ES-I3 (cell line): ENCODE data around the gene DLG2.

Source experiments
- H3K36me3 ChIP-seq: 2 replicates; pipeline ENCODE4 v1.6.1; 2013; ENCODE audit warnings: mild to moderate bottlenecking, low read length, control low read depth, moderate library complexity; ENCODE audit not compliant: insufficient read depth
- H3K4me1 ChIP-seq: 2 replicates; pipeline ENCODE4 v1.6.1; 2013; ENCODE audit warnings: mild to moderate bottlenecking, control low read depth, low read length; ENCODE audit not compliant: insufficient read depth
- H3K9ac ChIP-seq: 2 replicates; pipeline ENCODE4 v1.6.1; 2013; ENCODE audit warnings: low read depth, mild to moderate bottlenecking, low read length, moderate library complexity
- H3K9me3 ChIP-seq: 2 replicates; pipeline ENCODE4 v1.6.1; 2013; ENCODE audit warnings: mild to moderate bottlenecking, low read length, moderate library complexity; ENCODE audit not compliant: control insufficient read depth, insufficient read depth

DLG2 gene

DNA sequence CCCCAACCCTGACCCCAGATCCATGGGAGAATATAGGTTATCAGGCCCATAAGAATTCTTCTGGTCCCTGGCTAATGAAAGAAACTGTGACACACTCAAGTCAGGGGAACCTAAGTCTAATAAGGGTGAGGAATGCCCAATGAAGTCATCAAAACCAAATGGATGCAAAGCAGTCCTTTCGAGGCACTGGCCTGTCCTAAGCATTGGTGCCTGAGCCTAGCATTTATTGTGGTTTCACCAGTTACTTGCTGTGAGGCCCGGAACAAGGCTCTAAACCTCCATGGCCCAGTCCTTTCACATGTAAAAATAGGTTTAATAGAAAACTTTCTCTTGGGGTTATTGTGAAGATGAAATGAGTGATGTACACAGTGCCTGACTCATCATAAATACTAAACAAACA lies 712.6 kb downstream of the DLG2 start:
- no peaks in the 10 kb centered on the region for H3K9me3 ChIP-seq
- H3K36me3 ChIP-seq: no peaks in the 10 kb centered on the region

DNA sequence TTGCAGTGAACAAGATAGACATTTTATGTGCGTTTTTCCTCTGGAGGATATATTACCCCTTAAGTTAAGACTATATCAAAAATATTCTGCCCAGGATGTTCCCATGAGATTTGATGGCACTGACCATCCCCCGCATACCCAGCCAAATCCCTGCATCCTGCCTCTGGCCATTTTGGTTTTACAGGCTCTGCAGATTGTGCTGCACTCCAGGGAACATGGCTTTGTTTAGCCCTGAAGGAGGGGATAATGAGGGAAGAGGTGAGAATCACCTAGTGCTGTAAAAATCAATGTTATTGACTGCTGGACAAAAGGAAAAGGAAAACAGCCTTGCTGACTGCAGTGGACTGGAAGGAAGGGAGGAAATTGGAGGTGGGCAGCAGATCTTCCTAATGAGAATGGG lies 717.4 kb downstream of the DLG2 start:
- Histone ChIP-seq H3K4me1 (no peaks in the 10 kb centered on the region), H3K9ac (no peak overlapping the region), H3K36me3 (no peaks in the 10 kb centered on the region), H3K9me3 (no peaks in the 10 kb centered on the region)

More for the DNA sequence above, 712.6 kb downstream of the DLG2 start:
- no peak overlapping the region for H3K9ac ChIP-seq
- H3K4me1 ChIP-seq: no peaks in the 10 kb centered on the region

DNA sequence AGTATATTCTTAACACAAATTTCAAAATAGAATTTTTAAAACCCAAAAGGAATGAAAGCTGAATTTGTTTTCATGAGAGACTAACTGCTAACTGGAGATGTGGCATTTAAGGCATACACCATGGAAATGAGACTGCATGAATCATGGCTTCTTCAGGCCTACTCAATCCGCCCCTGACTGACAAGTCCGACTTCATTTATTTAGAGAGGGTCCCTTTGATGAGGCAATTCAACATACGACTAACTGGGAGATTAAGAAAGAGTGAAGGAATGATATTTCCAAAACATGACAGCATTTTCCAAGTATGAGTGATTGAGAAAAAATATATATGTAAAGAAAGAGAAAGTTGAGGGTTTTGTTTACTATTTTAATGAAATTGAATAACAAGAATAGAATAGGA lies 720.1 kb downstream of the DLG2 start:
- Histone ChIP-seq H3K9me3 (no peaks in the 10 kb centered on the region), H3K9ac (no peak overlapping the region), H3K36me3 (no peaks in the 10 kb centered on the region), H3K4me1 (no peaks in the 10 kb centered on the region)

DNA sequence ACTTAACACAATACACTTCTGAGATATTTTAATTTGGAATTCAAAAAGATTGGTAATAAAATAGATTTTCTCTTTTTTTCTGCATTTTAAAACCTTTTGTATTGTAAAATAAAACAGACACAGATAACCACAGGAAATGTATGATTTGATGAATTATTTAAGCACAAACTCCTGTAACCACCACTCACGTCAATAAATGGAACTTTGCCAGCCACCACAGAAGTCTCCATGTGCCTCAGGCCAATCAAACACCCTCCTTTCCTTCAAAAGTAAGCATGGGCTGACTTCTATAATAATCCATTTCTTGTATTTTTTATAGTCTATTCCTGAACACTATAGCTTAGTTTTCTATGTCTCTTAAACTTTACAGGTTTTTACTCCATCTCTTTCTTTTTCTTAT lies 721.7 kb downstream of the DLG2 start:
- H3K9ac ChIP-seq: no peak overlapping the region
- no peaks in the 10 kb centered on the region for H3K9me3 ChIP-seq
- H3K36me3 ChIP-seq: no peaks in the 10 kb centered on the region
- no peaks in the 10 kb centered on the region for H3K4me1 ChIP-seq

DNA sequence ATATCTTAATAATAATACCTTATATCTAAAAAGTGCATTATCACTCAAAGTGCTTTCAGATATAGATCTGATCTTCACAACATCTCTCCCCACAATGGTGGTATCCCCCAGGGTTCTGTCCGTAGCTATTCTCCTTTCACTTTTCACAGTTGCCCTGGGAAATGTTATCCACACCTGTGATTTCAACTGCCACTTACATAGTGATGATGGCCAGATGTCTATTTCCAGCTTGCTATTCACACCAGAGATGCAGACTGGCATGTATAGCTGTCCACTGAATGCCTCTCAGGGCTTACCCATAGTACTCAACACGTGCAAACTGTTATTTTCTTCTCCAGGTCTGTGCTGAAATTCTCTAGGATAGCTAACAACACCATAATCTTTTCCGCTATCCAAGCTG lies 724.7 kb downstream of the DLG2 start:
- H3K36me3 ChIP-seq: no peaks in the 10 kb centered on the region
- no peaks in the 10 kb centered on the region for H3K9me3 ChIP-seq
- H3K9ac ChIP-seq: no peak overlapping the region
- no peaks in the 10 kb centered on the region for H3K4me1 ChIP-seq

DNA sequence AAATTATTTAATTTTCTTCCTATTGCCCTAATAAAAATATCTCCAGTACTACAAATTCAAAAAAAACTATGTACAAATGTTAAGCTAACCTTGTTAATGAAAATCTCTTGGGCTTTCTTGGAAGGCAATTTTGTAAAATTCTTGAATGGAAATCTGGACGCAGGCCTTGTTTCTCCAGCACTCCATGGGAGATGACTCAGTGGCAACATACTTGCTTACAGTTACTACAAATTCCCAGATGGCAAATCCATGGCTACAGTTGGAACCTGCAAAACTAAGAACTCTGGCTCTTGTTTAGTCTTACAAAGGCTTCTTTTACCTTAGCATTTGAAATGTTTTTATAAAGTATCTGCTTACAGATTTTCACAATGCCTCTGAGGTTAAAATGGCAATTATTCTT lies 725.2 kb downstream of the DLG2 start:
- no peaks in the 10 kb centered on the region for H3K36me3 ChIP-seq
- H3K9me3 ChIP-seq: no peaks in the 10 kb centered on the region
- no peaks in the 10 kb centered on the region for H3K4me1 ChIP-seq
- H3K9ac ChIP-seq: no peak overlapping the region

DNA sequence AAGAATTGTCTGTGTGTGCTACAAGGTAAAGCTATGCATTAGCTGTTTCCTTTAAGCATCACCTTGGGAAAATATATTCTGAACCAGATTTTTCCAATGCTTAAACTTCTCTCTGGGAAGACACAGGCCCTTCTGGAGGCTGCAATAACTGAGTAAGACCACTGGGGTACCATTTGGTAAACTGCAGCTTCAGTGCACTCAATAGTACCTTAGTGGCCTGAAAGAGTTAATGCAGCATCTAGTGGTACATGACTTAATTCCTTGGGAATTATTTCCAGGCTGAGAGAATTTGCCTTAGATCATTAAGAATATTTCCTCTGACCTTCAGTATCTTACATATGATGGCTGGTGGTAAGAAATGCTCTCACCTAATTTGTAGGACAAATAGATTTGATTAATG lies 727.4 kb downstream of the DLG2 start:
- Histone ChIP-seq H3K9ac (no peak overlapping the region), H3K4me1 (no peaks in the 10 kb centered on the region), H3K9me3 (no peaks in the 10 kb centered on the region), H3K36me3 (no peaks in the 10 kb centered on the region)

DNA sequence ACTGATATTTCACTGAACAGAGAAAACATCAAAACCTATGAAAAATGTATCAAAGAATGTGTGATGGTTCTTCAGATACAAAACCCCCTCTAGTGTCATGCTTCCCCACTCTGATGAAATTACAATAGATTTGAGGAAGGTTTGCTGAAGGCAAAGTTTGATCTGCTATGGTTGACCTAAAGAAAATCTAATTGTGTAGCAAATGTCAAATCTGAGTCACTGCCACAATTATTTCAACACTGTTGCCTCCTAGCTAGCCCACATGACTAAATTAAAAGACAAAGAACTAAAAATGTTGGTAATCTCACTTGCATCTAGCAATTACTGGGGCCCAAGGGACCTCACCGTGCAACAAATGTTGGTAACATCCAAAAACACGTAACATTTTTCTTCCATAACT lies 728.0 kb downstream of the DLG2 start:
- Histone ChIP-seq H3K9ac (no peak overlapping the region), H3K4me1 (no peaks in the 10 kb centered on the region), H3K9me3 (no peaks in the 10 kb centered on the region), H3K36me3 (no peaks in the 10 kb centered on the region)

DNA sequence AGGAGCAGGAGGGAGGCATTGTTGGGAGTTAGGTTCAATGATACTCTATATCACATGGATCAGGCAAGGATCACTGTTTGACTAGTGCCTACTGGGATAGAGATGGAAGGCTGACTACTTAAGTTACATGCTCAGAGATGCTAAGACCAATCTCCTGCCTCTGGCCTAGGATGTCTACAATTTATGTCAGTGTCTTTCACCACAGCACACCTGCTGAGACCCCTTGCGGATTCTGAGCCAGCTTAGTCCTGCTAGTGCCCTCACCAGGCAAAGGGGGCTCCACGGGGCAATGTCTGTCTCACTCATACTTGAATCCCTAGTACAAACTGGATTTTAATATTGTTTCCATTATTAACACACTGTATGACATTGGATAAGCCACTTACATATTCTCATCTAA lies 732.5 kb downstream of the DLG2 start:
- Histone ChIP-seq H3K4me1 (no peaks in the 10 kb centered on the region), H3K9me3 (no peaks in the 10 kb centered on the region), H3K36me3 (no peaks in the 10 kb centered on the region), H3K9ac (no peak overlapping the region)

DNA sequence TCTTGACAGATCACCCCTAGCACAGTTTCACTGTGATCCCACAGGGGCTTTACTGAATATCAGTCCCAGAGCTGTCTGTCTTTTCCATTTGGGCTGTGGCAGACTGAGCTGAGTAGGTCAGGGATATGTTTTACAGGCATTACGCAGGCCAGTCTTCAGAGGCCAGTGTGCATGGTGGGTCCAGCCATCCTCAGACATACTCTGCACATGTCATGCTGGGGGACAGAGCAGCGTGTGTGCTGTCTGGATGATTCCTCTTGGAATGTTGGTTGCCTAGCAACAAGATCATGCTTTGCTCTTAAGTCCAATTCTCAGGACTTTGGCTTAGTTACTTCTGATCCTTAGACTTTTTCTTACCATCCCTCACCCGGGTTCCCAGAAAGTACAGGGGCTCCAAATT lies 736.5 kb downstream of the DLG2 start:
- Histone ChIP-seq H3K4me1 (no peaks in the 10 kb centered on the region), H3K9ac (no peak overlapping the region), H3K36me3 (no peaks in the 10 kb centered on the region), H3K9me3 (peaks cover 3% of the 10 kb centered on the region; the same call in 1 of the 2 replicates)

DNA sequence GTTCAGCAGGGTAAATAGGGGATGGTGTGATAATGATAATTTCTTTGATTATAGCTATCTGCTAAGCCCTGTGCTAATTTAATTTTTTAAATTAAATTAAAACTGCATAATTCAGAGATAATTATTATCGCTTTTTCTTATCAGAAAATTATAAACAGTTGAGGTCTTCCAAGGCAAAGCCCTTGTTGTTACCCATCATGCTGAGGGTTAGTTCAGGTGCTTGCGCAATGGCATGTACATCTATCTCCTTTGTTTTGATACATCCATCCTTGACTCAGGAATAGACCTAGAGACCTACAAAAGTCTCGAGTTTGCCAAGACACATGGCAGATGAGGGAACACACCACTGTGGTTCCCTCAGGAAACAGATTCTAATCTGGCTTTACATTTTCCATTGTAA lies 737.6 kb downstream of the DLG2 start:
- no peaks in the 10 kb centered on the region for H3K4me1 ChIP-seq
- no peak overlapping the region for H3K9ac ChIP-seq
- no peaks in the 10 kb centered on the region for H3K36me3 ChIP-seq
- H3K9me3 ChIP-seq: peaks cover 3% of the 10 kb centered on the region; the same call in 1 of the 2 replicates

DNA sequence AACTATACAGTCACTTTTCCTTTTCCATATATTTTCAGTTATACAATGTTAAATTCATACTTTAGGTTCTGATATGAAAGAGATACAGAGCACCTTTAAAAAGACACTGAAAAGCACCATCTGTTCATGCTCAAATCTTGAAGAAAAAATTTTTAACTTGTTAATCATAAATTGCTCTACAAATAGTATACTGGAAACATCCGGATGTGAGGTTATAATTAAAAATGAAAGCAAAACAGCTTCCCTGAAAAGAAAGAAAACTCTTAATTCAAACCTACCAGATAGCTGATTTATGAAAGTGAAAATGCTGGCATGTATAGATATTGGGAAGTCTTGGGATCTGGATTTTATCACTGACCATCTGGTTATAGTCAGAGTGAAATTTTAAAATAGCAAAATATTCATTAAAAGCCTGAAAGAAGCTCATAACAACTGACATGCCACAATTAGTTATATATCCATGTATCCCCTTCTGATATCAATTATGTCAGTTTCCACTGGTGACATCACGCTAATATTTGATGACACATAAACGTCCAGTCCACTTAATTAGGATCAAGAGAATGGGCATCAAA lies 740.0 kb downstream of the DLG2 start:
- peaks cover 3% of the 10 kb centered on the region; the same call in 1 of the 2 replicates for H3K9me3 ChIP-seq
- H3K9ac ChIP-seq: no peak overlapping the region
- no peaks in the 10 kb centered on the region for H3K4me1 ChIP-seq
- H3K36me3 ChIP-seq: no peaks in the 10 kb centered on the region

DNA sequence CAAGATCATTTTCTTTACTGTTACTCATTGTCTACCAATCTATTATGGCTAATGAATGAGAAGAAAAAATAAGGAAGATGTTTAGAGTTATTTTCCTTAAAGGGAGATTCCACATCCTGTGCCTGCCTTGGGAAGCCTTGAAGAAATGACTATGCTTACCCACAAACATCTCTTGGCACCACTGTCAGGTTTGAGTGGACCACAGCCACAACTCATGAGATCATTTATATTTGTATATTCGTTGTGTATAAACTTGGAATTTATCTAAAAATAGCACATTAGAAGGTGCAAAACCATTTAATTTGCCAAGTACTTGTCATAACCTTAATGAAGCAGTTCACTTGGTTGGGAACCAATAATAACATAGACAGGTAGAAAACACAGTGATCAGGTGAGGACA lies 740.8 kb downstream of the DLG2 start:
- no peaks in the 10 kb centered on the region for H3K4me1 ChIP-seq
- no peak overlapping the region for H3K9ac ChIP-seq
- peaks cover 3% of the 10 kb centered on the region; the same call in 1 of the 2 replicates for H3K9me3 ChIP-seq
- H3K36me3 ChIP-seq: no peaks in the 10 kb centered on the region

DNA sequence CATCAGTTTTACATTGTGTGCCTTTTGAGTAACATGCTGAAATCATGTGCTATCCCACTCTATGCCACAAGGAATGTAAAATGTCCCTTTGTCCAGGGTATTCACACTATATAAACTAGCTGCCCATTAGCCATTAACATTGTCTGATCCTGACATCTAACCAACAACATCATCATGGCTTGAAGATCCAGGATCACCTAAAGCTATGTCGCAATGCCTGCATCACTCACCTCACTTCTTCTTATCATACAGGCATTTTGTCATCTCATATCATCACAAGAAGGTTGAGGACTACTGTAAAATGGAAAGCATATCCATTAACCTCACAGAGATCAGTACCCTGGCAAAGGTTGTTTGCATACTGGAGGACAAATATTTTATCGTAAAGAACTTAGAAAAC lies 742.3 kb downstream of the DLG2 start:
- Histone ChIP-seq H3K36me3 (no peaks in the 10 kb centered on the region), H3K9me3 (peaks cover 3% of the 10 kb centered on the region; the same call in 1 of the 2 replicates), H3K4me1 (no peaks in the 10 kb centered on the region), H3K9ac (no peak overlapping the region)

DNA sequence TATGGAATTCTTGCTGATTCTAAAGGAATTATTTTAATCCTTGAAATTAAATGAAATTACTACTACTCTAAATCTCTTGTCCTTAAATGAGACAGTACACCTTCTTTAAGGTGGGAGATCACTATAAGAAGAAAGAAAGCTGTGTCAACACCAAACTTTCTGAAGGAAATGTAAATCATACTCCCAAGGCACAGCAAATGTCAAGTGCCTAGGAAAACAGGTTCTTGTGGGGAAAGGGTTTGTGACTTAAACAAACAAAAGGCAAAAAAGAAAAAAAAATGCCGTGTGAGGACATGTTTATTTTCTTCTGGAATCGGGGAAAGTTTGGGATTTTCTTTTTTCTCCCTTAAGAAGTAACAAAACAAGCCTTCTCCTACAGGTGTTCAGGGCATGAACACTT lies 745.1 kb downstream of the DLG2 start:
- no peaks in the 10 kb centered on the region for H3K9me3 ChIP-seq
- no peaks in the 10 kb centered on the region for H3K36me3 ChIP-seq
- H3K4me1 ChIP-seq: no peaks in the 10 kb centered on the region
- H3K9ac ChIP-seq: no peak overlapping the region

DNA sequence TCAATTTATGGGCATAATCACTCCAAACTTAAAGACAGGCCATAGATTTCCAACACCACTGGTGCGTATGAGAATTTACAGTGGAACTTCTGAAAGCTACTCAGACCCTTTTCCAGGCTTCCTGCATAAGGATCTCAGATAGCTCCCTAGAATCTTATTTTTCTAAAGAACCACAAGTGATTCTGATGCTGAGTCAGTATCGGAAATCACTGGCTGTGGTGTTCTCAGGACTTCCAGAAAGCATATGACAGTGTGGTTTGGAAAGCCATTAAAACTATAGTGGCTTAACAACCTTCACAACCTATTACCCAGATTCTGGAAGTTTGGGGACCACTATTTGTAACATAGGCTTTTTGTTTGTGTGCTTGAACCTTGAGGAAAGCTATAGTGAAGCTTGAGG lies 756.0 kb downstream of the DLG2 start:
- Histone ChIP-seq H3K36me3 (no peaks in the 10 kb centered on the region), H3K9me3 (no peaks in the 10 kb centered on the region), H3K4me1 (peaks cover 4% of the 10 kb centered on the region), H3K9ac (no peak overlapping the region)
